Activated naive CD8-positive, alpha-beta T cell treated with anti-CD3 and anti-CD28 coated beads, Interleukin-2, amount 50 U/mL, for 16 hours (primary cell): ENCODE measurements around the gene PDZK1IP1.
"Not testable (repeated sequence)": the region's sequence is repeated elsewhere in the genome, so short reads cannot be mapped to it uniquely, and the experiment has no call there.

ENCODE experiments used
- DNase-seq: peaks from one replicate; pipeline ENCODE4 v3.0.0-alpha.2; 2020; ENCODE audit warnings: low read depth, low spot score

The PDZK1IP1 gene

GRCh38 chr1:47181095-47181954 lies 8.5 kb downstream of the PDZK1IP1 start:
- no peak for DNase-seq

DNA sequence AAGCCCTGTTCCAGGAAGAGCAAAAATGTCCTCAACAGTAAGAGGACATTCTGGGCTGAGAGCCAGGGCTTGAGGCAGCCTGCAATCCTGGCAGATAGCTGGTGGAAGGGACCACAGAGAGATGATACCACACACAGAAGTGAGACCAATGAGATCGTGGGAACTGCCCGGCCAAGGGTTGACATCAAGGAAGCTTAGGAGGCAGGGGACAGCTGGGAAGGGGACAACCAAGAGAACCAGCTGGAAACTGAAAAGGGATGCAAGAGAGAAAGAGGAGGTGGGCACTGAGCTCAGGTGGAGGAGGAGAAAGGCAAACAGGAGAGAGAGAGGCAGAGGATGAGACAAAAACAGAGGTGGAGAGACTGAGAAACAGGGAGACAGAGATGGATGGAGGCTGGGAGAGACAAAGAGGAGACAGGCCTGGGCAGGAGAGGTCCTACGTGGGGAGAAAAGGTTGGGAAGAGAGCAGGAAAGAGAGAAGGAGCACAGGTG lies 9.2 kb downstream of the PDZK1IP1 start:
- no peak for DNase-seq

DNA sequence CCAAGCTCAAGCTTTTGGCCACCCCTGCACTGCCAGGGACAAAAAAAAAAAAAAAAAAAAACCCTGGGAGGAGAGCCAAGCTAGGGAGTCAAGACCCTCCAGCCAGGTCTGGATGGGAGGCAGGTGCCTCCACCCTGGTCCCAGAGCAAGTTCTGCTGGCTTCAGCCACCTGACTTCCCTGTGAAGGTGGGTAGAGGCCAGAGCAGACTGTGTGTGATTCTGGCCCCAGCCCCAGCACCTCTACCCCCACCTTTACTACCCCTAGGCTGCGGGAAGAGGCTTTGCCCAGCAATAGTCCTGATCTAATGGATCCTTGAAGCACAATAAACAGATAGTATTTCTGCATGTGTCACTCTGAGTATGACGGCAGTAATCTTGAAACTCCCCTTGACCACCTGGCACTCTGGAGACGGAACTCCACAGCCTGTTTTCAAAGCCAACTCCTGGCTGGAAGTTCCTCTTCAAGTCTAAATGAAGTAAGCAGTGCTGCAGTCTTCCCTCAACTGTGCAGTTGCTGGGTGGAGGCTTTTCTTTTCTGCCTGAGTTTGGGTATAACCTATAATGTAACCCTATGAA lies 9.8 kb downstream of the PDZK1IP1 start:
- DNase-seq, result no peak

DNA sequence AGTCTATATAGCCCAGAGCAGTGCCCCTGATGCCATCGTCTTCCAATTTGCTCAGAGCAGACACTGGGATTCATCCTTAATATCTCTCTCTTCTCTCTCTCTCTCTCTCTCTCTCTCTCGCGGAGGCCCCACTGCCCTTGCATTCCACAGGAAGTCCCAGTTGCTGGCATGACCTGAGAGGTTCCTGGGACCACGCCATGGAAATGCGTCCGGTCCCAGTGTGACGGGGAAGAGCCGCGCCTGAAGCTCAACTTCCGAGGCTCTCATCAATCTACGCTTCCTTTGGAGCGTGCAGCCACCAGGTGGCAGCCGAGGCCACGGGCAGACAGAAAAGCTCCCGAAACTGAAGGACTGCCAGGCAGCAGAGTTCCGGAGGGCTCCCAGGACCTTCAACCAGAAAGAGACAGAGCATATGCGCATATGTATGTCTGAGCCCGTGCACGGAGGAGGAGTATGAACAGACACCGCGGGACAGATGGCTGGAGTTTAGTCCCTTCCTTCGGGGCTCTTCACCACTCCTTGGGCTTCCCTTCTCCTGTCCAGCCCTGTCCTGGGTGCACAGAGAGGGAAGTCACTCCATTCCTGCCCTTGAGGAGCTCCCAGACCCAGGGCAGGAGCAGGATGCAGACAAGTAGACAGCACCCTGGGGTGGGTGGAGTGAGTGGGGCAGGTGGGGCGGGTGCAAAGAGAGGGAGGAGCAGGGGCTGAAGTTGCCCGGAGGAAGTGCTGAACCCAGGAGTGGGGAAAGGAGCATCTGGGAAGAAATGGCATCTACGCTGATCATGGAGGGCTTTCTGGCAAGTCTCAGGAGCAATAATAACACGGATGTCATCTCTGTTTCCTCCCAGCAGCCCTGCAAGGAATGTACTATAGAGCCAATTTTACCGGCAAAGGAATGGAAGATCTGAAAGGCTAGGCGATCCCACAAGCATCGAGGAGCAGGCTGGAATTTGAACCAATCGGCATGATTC lies 10.5 kb downstream of the PDZK1IP1 start:
- DNase-seq, result peak; percentile 59

- no peak for DNase-seq
These were observed 11.2 kb downstream of the PDZK1IP1 start for GRCh38 chr1:47178654-47179016.

DNA sequence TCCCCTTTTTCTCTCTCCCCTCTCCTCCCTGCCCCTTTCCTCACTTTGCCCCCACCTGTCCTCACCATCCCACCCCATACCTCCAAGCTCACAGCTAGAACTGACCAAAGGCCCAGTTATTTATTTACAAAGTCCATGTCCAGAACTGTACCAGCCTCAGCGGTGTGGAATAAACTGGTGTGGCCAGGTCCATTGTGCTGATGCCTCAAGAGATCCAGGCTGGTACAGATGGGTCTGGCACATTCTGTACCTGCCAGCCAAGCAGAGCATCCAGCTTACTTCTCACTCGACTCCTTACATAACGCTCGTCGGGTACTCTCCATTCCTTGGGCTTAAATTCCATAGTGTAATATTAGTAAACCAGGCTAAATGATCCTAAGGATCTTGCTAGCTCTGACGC lies 11.8 kb downstream of the PDZK1IP1 start:
- no peak for DNase-seq

GRCh38 chr1:47175227-47175934 lies 14.5 kb downstream of the PDZK1IP1 start:
- no peak for DNase-seq

DNA sequence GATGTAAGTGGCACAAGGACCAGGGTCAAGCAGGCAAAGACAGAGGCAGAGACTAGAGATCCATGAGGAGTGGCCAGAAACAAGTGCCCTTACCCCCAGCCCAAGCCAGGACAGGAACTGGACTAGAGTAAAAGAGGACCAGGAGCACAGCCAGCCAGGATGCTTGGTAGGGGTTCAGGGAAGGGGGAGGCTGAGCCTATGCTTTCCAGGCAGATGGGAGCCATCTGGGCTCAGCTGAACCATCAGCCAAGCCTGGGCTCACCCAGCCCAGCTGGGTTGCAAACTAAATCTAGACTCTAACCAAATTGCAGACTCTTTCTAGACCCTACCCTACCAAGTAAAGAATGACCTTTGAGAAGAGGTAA lies 15.2 kb downstream of the PDZK1IP1 start:
- DNase-seq, result no peak

DNA sequence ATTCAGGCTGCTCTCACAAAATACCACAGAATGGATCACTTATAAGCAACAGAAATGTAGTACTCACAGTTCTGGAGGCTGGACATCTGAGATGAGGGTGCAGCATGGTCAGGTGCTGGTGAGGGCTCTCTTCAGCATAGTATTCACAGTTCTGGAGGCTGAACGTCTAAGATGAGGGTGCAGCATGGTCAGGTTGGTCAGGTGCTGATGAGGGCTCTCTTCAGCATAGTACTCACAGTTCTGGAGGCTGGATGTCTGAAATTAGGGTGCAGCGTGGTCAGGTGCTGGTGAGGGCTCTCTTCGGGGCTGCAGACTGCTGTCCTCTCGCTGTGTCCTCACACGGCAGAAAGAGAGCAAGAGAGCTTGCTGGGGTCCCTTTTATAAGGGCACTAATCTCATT lies 17.1 kb downstream of the PDZK1IP1 start:
- no peak for DNase-seq

DNA sequence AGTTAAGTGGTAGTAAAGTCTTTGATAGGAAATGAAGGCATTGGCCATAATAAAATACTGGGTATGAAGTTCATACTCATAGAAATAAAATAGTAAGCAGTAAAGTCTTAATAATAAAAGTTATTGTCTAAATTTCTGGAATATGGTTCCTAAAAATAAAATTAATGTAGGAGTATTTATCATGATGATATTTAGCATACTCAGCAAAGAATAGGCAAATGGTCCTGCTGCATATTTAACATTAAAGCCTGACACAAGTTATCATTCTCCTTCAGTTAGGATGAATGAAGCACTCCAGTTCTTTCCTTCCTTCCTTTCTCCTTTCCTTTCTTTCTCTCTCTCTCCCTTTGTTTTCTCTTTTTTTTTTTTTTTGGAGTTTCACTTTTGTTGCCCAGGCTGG lies 25.3 kb downstream of the PDZK1IP1 start:
- DNase-seq, result no peak

GRCh38 chr1:47161298-47162040 lies 28.4 kb downstream of the PDZK1IP1 start:
- no peak for DNase-seq

DNA sequence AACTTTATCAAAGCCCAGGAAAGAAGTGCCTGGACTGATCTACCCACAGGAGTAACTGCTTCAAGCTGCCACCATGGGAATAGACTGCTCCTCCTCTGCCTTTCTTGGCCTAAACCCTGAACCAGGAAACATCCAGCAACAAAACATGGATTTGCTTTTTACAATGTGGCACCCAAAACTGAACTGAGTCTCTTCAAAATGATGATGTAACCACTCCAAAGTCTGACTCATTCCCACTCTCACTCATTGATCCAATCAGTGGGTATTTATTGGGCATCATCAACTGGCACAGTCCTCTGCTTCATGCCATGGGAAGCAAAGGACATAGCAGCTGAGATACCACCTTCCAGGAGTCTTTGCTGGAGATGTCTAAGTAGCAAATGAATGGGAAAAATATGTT lies 29.1 kb downstream of the PDZK1IP1 start:
- no peak for DNase-seq

GRCh38 chr1:47157957-47158356 lies 31.9 kb downstream of the PDZK1IP1 start:
- DNase-seq, result not testable (repeated sequence)

- not testable (repeated sequence) for DNase-seq
These were observed 33.4 kb downstream of the PDZK1IP1 start for GRCh38 chr1:47156457-47156856.

GRCh38 chr1:47149162-47149561 lies 40.7 kb downstream of the PDZK1IP1 start:
- not testable (repeated sequence) for DNase-seq

- no peak for DNase-seq
These were observed 42.6 kb downstream of the PDZK1IP1 start for GRCh38 chr1:47147047-47147785.

DNA sequence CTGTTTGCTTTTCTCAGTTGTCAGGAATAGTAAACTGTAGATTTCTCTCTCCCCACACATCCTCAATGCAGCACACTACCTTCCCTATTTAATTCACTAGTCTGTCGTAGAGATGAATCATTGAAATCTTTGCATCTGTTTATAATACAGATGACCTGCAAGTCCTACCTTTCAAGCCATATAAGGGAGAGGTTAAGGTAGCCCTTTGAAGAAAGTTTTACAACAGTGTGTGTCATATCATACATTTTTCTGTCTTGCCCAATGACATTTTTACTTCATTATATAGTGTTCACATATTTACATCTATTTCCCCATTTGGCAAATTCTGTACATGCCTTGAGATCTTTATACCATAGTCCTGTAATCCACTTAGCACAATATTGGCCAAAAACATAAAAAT lies 43.3 kb downstream of the PDZK1IP1 start:
- DNase-seq, result not testable (repeated sequence)

- DNase-seq, result not testable (repeated sequence)
These were observed 46.2 kb downstream of the PDZK1IP1 start for GRCh38 chr1:47143654-47144053.

DNA sequence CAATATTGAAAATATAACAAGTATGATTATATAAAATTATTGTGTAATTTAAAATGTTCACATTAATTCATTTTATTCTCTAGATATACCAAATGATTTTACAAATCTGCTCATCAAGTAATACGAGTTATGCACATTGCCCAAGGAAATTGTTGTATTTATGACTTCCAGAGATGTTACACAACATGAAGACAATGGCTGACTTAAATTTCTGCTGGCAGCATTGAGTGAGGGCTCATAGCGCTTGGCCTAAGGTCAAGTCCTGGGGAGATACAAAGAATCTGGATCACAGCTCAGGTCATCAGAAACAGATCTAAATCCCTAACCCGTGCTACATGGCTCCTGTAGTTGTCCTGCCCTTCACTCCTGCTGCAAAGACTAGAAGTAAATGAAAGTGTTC lies 49.5 kb downstream of the PDZK1IP1 start:
- not testable (repeated sequence) for DNase-seq
